Astrocyte of the cerebellum (primary cell): Measurements from ENCODE around the gene KIF2A.

ENCODE experiments used
- DNase-seq: peaks from one replicate; pipeline ENCODE4 v3.0.0-alpha.2; 2011; ENCODE audit warnings: low read depth
- H3K4me3 ChIP-seq: 2 replicates; pipeline ENCODE4 v1.5.1; 2011; ENCODE audit warnings: mild to moderate bottlenecking, low read depth, low read length, moderate library complexity
- CTCF ChIP-seq: IDR thresholded peaks from 2 replicates; pipeline ENCODE4 v1.5.1; 2012; ENCODE audit warnings: low read length, low read depth, moderate library complexity, mild to moderate bottlenecking; ENCODE audit errors: missing control alignments
- in situ Hi-C: cut with HindIII; loops from 2 replicates; pipeline ENCODE4 v1.10.0; 2017; ENCODE audit warnings: low sequenced_read_pairs

The KIF2A gene

DNA sequence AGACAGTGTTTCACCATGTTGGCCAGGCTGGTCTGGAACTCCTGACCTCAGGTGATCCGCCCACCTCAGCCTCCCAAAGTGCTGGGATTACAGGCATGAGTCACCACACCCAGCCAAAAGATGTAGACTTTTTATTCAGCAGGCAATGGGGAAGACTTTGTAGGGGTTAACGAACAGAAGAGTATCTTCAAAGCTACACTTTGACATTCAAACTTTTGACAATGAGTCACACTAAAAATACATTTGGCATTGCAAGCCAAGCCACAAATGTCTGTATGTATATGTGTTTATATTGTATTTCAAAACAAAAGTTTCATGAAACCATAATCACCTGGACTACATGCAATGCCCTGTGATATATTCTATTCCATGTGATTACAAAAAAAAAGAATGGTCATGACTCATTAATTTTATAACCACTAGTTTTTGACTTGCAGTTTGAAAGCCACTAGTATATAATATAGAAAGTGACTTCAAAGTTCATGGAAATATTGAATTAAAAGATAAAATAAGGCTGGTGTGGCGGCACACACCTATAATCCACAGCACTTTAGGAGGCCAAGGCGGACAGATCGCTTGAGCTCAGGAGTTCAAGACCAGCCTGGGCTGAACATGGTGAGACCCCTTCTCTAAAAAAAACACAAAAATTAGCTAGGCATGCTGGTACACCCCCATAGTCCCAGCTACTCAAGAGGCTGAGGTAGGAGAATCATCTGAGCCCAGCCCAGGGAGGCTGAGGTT lies 89.4 kb downstream of the KIF2A start:
- no peak for DNase-seq
- no peak overlapping the region for H3K4me3 ChIP-seq
- in situ Hi-C loops = no loop called here
- TF ChIP-seq CTCF = no peak

DNA sequence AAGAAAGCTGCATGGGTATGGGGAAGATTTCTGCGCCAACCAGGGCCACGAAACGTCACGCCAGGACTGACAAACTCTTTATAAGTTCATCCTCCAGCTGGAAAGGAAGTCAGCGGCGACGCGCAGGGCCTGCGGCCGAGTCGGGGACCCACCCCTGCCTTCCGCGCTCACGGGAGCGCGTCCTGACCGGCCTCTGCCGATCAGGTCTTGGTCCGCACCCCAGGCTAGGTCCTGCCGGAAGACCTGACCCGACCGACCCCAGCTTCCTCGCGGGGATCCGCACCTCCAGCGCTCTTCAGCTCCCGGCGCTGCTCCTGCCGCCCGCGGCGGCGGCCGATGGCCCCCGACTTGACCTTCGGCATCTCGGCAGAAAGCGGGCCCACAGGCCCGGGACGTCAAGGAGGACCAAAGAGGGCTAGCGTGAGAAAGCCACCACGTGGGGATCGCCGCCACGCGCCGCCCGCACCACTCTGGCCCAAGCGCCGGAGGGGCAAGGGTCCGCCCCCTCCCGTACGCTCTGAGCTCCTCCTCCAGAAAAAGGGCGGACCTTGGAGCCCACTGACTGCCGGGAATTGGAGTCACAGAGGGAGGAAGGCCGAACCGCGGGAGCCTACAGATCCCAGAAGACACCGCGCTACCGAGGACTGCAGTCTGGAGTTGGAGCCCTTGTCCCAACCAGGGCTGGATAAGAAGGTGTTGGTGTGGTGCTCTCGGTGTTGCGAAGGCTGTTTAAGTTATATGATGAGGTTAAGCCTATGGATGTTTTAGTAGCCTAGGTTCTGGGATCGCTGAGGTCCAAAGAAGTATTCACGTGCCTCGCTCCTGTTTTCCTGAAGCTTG lies 97.6 kb downstream of the KIF2A start, which contains the start of gene DIMT1:
Gene DIMT1, minus strand, starts transcription at position 495 of the 840 bp plus-strand sequence. Its CDS starts 133 bp downstream, at position 362.
- DNase-seq = peak; percentile 96
- no peak for TF ChIP-seq CTCF
- H3K4me3 ChIP-seq = peak within 1 kb of the TSS; percentile 97
- in situ Hi-C loops = no loop called here

- peak; percentile 98 for DNase-seq
- TF ChIP-seq CTCF = no peak
- in situ Hi-C loops = no loop called here
- peak within 1 kb of the TSS; percentile 94 for H3K4me3 ChIP-seq
Observed at GRCh38 chr5:62412549-62413329, 106.7 kb downstream of the KIF2A start, which contains the start of gene IPO11. Gene IPO11 (plus strand): TSS chr5:62412763. CDS start chr5:62437280, 24,517 bp downstream.

DNA sequence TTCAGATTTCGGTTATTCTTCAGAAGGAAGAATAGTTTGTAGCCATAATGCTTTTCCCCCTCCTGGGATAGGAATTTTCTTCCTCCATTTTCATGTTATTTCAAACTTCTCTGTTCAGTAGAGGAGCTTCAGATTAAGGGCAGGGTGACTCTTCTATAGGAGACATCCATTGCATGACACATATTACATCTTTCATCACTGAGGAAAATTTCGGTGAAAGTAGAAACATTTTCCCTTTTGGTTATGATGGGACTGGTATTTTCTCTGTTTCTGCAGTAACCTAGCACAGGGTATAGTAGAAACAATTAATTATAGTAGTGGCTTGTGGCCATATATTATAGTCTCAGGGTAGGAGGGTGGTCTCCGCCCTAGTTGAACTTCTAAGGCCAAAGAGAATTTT lies 107.7 kb downstream of the KIF2A start:
- in situ Hi-C loops = no loop called here
- peak overlapping the region; percentile 94 for H3K4me3 ChIP-seq
- DNase-seq = no peak
- TF ChIP-seq CTCF = no peak

DNA sequence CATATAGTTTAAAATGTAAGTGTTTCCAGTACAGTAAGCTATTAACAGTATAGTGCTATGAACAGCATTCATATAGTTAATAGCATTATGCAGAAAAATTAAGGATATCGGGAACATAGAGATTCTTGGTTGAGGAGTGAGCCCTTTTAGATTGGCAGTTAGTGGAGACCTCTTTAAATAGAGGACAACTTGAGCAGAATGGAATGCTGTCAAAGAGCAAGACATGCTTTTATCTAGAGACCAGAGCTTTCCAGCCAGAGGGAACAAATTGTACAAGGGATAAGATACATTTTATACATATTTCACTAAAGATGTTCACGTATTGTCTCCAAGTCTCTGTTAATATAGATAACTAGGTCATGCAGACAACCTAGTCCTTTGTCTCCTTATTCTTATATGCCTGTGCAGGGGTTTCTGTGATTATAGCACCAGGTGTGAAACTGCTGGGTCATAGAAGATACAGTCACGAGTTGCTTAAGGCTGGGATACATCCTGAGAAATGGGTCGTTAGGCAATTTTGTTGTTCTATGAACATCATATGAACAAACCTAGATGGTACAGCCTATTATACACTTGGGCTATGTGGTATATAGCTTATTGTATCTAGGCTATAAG lies 112.6 kb downstream of the KIF2A start:
- in situ Hi-C loops = no loop called here
- H3K4me3 ChIP-seq = no peak overlapping the region
- no peak for TF ChIP-seq CTCF
- no peak for DNase-seq

- H3K4me3 ChIP-seq = no peak overlapping the region
- in situ Hi-C loops = no loop called here
- DNase-seq = no peak
- TF ChIP-seq CTCF = no peak
Observed at GRCh38 chr5:62419609-62420008, 113.6 kb downstream of the KIF2A start.
